Panc1 (cell line): ENCODE data around the gene TAB3.

Experiments used
- CTCF ChIP-seq: fragments of 450-650 bp; IDR thresholded peaks from 2 replicates; pipeline ENCODE4 v1.5.1; 2017; ENCODE audit warnings: mild to moderate bottlenecking
- POLR2AphosphoS5 ChIP-seq: IDR thresholded peaks from 2 replicates; pipeline ENCODE4 v1.6.1; 2012; ENCODE audit warnings: mild to moderate bottlenecking, low read depth, low read length, moderate library complexity

GRCh38 chrX:30851449-30851848 lies 37.6 kb downstream of the TAB3 start:
- no peak for TF ChIP-seq CTCF
- no peak for TF ChIP-seq POLR2AphosphoS5
